SU-DHL-6 (cell line): ENCODE measurements around the gene TDRD10.

ENCODE experiments used
- EZH2phosphoT487 ChIP-seq: fragments of 200-600 bp; sonication (generic), shearing (Covaris generic); conservative IDR thresholded peaks from 2 replicates; pipeline ENCODE4 v1.6.1; 2018; ENCODE audit warnings: mild to moderate bottlenecking, antibody characterized with exemption, low read length, moderate library complexity, mixed read lengths
- TF ChIP-seq, protein P1 (sequence below): fragments of 200-600 bp; sonication (generic); IDR thresholded peaks from one replicate; pipeline ENCODE4 v1.5.1; 2017; ENCODE audit warnings: antibody characterized with exemption, mild to moderate bottlenecking, low read length, moderate library complexity; ENCODE audit not compliant: insufficient read depth, poor library complexity, severe bottlenecking

DNA sequence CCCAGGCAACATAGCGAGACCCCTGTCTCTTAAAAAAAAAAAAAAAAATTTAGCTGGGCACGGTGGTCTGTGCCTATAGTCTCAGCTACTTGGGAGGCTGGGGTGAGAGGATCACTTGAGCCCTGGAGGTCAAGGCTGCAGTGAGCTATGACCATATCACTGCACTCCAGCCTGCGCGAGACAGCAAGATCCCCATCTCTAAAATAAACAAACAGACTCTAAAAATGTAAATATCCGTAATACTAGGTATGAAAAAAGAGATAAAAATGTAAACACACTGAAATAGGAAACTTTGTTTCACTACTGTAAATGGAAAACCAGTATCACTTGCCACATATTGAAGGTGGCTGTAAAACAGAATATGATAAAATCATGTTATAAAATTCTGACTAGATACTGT, 88.7 kb downstream of the TDRD10 start:
- TF ChIP-seq, protein P1, sequence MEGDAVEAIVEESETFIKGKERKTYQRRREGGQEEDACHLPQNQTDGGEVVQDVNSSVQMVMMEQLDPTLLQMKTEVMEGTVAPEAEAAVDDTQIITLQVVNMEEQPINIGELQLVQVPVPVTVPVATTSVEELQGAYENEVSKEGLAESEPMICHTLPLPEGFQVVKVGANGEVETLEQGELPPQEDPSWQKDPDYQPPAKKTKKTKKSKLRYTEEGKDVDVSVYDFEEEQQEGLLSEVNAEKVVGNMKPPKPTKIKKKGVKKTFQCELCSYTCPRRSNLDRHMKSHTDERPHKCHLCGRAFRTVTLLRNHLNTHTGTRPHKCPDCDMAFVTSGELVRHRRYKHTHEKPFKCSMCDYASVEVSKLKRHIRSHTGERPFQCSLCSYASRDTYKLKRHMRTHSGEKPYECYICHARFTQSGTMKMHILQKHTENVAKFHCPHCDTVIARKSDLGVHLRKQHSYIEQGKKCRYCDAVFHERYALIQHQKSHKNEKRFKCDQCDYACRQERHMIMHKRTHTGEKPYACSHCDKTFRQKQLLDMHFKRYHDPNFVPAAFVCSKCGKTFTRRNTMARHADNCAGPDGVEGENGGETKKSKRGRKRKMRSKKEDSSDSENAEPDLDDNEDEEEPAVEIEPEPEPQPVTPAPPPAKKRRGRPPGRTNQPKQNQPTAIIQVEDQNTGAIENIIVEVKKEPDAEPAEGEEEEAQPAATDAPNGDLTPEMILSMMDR = no peak
- TF ChIP-seq EZH2phosphoT487 = no peak
